NCI-H1930 (cell line): ENCODE measurements around the gene NMNAT3.
A peak's percentile ranks its signal among the peaks of the same experiment; 100 is the strongest.

Experiments
- DNase-seq, 2 experiments: peaks; one replicate each; lab custom pipeline; 2025; lab: John Stamatoyannopoulos, UW

The NMNAT3 gene

DNA sequence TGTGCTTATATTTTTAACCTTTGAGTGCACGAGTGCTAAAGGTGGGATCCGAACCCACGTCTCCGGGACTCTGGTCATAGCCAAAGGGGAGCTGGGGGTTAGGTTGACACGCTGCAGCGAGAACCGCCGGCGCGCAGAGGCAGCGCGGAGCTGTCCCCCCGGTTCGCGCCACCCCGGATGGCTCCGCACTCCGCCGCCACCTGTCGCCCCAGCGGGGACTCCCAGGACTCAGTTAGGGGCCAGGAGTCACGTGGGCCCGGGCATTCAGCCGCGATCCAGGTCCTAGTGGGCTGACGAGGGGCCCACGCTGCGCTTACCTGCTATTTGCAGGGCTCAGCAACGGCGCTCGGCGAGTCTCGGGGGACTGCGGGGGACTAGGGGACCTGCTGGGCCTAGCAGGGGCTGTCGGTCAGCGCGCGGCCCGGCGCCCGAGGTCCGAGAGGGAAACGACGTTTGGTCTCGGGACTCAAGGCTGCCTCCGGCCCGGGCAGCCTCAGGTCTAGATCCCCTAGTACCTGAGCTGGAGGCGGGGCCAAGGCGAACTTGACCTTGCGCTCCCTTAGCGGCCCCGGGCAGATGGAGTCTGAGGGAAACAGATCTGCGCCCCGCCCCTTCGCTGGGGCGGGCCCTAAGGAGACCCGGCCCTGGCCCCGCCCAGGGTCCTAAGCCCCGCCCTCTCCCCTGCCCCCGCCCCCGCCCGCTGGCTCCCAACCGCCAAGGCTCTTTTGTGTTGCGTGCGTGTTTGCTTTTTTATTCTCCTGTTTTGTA is at the start of gene NMNAT3:
TSS of gene NMNAT3 (minus strand) at position 585 of the 768 bp plus-strand sequence. CDS start 50,248 bp downstream, outside the sequence.
- DNase-seq = peak; percentile 84 to 85

DNA sequence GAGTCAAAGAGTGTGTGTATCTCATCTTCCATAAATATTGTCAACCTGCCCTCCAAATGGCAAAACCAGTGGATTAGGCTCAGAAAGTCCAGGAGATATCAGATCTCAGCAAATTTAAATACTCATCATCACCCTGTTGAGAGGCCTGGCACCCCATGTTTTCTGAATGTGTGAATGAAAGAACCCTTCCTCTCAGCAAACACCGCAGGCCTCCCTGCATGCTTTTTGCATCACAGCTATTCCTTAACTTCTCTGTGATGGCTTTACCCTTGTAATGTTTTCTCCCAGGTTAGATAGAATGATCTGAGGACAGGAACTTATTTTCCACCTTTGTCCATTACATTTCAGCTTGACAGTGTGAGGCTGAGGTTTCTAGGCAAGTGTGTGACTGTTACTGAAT is 43.6 kb upstream of the NMNAT3 start:
- DNase-seq = no peak

DNA sequence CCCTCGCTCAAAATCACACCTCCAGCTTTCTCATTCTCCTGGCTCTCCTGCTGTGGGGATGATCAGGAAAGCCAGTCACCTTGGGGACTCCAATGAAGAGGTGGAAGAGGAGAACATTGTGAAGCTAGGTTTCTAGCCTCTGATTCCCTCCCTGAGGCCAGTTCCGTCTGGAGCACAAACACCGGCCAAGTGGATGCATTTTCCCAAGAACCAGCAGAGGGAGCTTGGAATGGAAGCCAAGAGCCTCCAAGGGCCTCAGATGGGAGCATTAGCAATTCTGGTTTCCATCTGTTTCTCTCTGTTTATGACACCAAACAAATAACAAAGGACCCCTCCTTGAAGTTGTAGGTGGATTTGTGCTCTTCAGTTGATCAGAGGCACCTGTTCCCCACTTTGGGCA is 40.6 kb upstream of the NMNAT3 start:
- peak; percentile 4 to 41 for DNase-seq

DNA sequence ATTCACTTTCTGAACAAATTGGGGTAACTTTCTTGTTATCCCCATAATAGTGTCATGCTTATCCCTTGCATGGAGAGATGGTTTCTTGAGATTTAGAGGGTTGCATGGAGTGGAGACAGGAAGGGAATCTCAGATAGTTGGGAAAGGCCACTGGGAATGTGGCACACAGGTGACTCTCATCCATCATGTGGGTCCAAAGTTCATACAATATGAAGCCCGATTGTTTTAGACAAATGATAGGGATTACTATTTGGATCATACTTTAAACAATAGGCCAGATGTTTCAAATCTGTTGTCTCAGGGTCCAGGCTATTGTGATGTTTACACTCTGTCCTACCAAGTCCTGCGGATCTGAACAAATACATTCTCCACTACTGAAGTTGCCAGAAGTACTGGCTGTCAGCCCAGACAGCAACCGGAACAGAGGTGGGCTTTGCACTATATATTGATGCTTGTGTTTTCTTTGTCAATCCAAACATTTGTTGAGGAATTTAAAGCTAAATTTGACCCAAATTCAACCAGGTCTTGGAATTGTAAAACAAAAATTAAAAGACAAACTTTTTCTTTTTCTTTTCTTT is 39.2 kb upstream of the NMNAT3 start:
- no peak for DNase-seq

DNA sequence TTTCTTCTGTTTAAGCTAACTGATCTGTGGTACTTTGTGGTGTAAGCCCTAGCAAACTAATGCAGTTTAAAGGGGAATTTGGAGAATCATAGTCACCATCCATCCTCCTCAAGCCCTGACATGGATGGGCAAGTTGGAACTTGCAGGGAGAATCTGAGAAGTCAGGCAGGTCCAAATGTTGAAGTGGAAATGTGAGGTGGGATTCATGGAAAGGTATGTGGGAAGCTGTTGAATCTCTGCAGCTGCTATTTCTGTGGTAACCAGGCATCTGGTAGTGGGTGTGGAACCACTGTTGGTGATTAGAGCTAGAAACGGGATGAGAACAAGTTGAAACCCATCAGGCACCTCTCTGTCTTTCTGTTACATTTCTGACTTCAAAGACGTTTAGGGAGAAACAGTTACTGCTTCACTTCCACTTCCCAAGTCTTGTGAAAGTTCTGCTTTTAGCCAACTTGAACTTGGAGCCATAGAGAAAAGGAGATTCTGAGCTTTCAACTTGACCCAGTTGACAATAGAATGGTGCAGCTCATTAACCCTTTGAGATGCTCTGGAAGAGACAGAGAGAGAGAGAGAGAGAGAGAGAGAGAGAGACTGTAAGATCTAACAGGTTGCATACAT is 38.1 kb upstream of the NMNAT3 start:
- DNase-seq = no peak

DNA sequence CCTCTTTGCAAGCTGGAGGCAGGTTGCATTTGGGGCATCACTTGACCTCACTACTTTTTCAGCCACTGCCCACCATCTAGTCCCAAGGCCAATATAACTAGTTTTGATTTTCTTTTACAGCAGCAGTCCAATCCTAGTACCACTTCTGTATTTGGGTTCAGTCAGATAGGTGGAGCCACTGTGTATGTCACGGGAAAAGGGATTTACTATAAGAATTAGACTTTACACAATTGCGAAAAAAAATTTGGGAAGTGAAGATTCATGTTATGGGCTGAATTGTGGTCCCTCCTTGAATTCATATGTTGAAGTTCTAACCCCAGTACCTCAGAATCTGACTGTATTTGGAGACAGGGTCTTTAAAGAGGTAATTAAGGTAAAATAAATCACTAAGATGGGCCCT is 37.4 kb upstream of the NMNAT3 start:
- DNase-seq = no peak

DNA sequence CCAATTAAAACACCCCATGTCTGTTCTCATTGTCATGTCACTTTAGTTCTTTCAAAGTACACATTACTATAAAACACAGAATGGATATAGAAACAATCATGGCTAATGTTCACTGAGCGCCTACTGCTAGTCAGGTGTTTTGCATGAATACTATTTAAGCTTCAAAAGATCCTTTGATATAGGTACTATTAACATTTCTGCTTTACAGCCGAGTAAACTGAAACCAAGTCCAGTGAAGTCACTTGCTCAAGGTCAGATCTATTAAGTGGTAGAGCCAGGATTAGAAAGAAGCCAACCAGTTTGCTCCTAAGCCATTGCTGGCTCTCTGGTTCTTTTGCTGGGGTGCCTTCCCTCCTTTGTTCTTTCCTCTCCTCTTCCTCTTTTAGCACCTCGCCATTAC is 32.4 kb upstream of the NMNAT3 start:
- DNase-seq = no peak

DNA sequence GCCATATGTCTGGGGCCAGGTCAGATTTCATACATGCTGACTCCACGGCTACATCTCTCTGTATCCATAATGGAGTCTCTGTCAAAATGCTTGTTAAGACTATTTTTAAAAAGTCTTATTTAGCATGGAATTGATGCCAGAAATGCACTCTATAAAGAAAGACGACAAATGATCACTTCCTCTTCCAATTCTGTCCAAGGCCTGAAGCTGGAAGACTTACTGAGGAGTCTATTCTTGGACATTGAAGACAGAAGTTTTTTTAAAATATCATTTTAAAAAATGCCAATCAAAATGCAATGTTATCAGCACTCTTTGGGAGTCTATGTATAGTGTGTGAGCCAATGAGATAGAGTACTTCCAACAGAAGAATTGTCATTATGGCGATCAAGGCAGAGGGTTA is 27.9 kb upstream of the NMNAT3 start:
- no peak for DNase-seq

DNA sequence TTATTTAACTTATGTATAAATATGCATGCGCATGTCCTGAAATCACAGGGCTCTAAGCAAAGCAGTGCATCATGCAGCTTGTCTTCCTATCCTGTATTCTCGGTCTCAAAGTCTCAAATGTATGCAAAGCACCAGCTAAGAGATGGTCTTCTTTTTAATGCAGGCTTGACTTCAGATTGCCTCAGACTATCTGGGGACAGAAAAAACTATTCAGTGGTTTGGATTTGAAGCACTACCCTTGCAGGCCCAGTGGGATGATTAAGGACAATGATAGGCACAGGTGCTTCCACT is 18.5 kb upstream of the NMNAT3 start:
- no peak for DNase-seq

DNA sequence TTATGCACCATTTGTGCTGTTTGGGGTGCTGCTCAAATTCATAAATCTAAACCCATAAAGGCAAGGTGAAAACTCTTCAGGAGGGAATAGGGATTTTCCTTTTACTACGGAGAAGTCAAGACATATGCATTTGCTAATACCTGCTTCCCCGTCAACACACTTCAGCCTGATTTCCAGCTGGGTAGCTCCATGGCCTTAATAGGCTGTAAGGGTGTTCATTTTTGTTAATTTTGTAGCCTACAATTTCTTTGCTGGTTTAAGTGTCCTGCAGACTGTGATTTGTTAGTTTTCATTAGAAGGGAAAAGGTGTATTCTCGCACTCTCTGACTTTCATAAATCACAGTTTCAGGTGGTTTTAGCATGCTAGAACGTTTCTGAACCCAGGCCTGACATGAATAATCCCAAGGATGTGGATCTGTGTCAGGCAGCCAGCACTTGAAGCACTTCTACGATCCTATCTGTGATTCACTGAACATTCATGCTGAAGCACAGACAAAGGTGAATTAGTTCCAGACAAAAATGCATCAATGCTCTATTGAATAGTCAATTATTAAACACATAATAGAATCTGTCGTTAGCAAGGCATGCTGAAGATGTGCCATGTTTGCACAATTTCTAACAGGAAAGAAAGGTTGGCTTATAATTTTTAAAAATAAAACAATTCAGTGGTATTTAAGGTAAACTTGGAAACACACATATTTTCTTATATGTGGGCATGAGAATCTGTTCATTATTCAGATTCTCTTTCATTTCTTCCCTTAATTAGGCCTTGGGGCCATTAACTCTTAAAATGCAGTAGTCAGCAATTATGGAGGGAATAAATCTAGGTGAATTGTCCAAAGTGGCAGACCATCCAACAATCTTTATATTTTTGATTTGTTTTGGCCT is 17.9 kb upstream of the NMNAT3 start:
- no peak for DNase-seq

DNA sequence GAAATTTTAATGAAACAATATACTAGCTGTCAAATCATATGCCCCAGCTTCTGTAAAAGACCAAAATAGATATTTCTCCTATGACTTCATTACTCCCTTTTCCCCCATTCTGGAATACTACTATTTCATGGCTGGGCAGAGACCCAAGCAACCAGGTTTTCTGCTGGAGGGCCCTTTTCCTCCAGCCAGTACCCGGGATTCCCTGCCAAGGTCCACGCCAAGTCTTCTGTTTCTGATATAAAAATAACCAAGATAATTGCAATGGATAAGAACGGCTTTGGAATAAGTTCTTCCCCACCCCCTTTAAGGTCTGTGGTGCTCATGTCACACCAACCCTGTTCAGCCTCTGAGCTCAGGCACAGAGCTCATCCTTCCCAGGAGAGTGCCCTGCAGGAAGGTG is 17.2 kb upstream of the NMNAT3 start:
- DNase-seq = no peak

DNA sequence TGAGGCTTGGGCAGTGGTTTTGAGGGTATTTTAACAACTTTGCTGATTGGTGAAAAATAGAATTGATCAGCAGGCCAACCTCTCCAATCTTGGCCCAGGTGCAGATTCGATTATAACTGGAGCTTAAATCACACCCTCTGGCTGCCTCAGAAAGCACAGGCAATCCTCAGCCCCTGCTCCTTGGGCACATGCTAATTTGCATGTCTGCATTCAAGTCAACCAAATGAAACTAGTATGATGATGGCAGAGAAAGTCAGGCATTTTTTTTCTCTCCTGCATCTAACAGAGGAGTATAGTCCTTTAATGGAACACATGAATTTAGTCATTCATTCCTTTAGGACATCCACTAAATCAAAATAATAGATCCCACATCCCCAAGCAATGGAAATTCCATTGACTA is 16.8 kb upstream of the NMNAT3 start:
- DNase-seq = no peak

DNA sequence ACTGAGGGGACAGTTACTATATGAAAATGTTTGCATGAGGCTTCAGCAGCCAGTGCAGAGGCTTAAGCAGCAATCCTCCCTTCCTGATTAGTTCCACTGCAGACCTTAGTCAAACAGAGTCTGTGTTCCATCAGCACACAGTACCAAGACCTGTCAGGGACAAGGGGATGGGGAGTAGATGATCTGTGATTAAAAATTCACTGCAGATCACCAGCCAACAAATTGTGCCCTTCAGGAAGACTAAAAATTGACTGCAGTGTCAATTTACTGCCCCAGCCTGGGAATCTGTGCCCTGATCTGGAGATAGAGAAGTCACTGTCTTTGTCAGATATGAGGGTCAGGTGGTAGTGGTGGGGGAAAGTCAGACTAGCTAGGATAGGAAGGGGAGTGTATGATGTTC is 13.8 kb upstream of the NMNAT3 start:
- DNase-seq = no peak

DNA sequence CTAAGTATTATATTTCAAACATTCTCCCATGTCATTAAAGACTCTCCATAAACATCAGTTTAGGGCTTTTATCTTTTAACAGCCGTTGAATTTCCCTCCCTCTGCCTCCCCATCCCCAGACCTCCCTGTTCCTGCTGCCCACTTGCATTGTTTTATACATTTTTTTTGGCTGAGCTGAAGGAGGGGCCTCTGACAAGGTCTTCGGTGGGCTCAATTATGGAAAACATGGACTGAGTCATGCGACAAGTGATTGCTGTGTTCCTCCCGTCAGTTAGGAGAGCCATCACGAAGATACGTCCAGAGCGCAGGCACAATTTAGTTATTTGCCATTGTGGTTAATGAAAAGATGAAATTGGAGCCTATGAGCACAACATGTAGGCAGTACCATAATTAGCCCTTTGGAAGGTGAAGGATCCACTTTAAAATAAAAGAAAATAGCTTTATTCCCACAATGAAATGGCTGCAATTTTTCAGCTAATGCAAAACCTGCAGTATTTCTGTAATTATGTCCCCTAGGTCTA is 12.0 kb upstream of the NMNAT3 start:
- DNase-seq = peak; percentile 84 to 88

DNA sequence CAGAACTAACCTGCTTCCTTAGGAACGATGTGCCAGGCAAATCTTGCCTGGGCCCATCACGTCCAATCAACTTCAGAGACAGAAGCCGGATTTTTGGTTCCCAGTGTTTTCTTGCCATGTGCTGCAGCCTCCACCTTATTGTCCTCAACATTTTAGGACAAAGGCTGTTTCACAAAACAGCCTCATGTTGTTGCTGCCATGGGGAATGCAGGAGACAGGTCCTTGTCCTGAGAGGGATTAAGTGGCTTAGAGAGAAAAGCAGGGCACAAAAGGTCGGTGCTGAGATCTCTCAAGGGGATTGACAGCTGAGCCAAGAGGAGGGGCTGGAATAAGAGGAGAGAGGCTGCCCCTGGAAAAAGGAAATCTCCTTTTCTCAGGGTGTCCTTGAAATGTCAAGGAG is 11.3 kb upstream of the NMNAT3 start:
- peak; percentile 15 to 34 for DNase-seq

DNA sequence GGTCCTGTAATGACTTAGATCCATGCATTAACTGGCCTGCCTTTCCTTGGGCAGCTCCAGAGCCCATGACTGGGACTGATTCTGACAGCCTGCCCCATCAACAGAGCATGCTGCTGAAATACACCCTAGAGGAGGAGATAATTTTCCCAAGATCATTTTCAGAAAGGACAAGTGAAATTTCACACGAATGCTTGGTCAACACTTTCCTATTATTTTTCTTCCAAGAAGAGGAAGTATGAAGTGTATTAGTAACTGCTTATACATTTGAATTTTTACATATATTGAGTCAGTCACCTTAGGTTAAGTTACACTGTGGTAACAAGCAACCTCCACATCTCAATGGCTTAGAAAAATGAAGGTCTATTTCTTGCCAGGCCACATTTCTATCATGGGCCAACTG is 9.7 kb upstream of the NMNAT3 start:
- no peak for DNase-seq

DNA sequence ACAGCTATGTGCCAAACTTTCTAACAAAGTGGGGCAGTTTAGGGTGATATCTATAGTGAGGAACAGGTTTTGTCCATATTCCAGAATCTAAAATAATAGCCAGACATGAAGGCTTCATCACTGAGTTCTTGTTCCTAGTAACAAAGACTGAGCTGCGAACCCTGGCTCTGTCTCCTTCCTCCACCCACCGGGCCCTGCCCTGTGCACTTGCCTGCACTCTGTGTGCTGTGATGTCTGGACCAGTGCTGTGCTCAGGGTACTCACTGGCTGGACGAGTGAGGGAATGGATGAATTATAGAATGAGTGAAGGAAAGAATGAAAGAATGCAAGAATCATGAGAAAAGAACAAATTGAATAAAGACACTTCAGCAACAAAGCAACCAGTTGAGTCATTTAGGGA is 8.9 kb upstream of the NMNAT3 start:
- DNase-seq = no peak

DNA sequence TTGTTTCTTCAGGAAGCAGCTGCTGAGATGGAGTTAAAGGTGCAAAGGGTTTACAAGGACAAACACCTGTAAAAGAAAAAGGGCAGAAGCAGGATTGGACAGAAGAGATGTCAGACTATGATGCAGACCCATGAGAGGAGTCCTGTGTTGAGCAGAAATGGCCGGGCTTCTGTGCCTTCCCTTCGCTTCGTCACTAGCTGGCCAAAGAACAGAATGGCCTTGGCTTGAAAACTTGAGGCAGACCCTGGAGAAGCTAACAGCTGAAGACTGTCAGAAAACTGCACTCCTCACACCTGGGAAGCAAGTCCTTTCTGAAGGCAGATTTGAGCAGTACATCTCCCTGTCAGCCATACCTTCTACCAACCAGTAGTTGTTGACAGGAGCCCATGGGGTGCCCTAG is 8.4 kb upstream of the NMNAT3 start:
- no peak for DNase-seq

DNA sequence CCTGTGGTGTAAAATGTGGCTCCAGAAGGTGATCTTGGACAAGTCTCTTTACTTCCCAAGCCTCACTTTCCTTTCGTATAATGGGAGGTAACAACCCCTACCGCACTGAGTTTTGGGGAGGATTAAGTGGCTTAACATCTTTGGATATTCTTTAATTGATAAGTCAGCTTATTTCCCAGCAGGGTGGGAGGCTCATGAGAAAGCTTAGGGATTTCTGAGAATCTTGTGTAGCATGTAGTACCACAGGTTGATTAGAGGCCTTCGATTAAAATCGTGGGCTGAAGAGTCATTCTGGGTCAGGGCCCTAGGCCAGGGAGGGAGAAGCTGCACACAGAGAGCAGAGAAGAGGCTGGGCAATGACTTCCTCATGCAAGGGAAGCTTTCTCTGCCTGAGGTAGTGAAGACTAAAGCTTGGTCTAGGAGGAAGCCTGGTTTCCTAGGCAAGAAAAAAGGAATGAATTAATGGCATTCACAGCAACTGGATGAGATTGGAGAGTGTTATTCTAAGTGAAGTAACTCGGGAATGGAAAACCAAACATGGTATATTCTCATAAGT is 1.5 kb upstream of the NMNAT3 start:
- no peak for DNase-seq

DNA sequence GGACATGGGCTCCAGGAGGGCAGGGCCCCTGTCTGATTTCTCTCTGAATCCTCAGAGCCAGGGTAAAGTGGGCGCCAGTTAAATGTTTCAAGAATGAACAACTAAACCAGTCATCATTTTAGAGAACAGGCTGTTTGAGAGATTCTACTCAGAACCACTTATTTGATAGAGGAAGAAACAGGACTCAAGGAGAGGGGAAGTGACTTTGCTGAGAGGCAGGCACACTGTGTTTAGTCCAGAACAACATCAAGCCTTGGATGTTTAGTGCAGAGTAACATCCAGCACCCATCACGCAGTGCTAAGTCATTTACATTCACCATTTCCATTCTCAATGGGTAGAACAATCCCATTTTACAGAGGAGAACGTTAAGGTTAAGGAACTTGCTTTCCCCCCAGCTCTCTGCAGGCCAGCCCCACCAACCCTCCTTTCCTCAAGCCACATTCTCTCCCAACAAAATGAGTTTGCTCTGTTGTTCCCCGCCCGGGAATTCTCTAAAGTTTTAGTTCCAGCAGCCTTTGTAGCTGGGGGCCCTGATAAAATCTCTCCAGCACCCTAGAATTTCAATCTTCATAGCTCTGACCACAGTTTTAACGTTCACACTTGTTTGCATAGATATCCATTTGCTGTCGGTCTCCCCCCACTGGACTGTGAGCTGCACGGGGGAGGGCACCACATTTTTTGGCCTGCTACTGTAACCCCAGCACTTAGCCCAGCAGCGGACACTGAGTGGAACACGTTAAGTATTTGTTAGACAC is 962 bp downstream of the NMNAT3 start:
- DNase-seq = no peak

DNA sequence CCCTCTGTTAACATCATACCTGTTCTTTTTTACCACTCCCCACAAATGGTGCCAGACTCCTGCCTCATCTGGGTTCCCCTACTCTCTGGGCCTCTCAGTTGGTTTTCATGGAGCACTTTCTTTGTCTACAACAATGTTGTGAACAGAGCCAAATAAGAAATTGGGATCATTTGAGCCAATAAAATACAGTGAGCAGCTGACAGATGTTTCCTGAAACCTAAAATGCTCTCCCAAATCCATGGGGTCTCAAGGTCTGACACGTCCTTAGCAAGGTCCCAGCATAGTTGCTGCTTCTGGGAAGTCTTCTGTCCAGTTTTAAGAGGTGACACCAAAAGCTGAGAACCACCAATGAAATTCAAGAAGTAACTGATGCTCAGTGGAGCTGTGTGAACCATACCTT is 1.7 kb downstream of the NMNAT3 start:
- DNase-seq = no peak
